HPDE6-E6E7 (cell line): ENCODE results near the gene NCR1.
"Not testable (repeated sequence)": the region's sequence is repeated elsewhere in the genome, so short reads cannot be mapped to it uniquely, and the experiment has no call there.

Source experiments
- DNase-seq: peaks from one replicate; pipeline ENCODE4 v3.0.0; 2011; ENCODE audit warnings: missing footprints; ENCODE audit errors: extremely low spot score

NCR1 gene

GRCh38 chr19:54906819-54907218 is 871 bp downstream of the NCR1 start:
- DNase-seq = no peak

- not testable (repeated sequence) for DNase-seq
Measured at GRCh38 chr19:54907899-54908298, 2.0 kb downstream of the NCR1 start.

GRCh38 chr19:54916822-54917221 is 10.9 kb downstream of the NCR1 start:
- DNase-seq = no peak

GRCh38 chr19:54918499-54918898 is 12.6 kb downstream of the NCR1 start:
- no peak for DNase-seq

- DNase-seq = not testable (repeated sequence)
Measured at GRCh38 chr19:54919646-54920563, 14.0 kb downstream of the NCR1 start.

GRCh38 chr19:54921082-54921481 is 15.1 kb downstream of the NCR1 start:
- DNase-seq = no peak

- no peak for DNase-seq
Measured at GRCh38 chr19:54923276-54923675, 17.3 kb downstream of the NCR1 start.

GRCh38 chr19:54928299-54928698 is 22.4 kb downstream of the NCR1 start:
- DNase-seq = no peak

- DNase-seq = no peak
Measured at GRCh38 chr19:54937926-54938325, 32.0 kb downstream of the NCR1 start.

- DNase-seq = no peak
Measured at GRCh38 chr19:54938906-54939305, 33.0 kb downstream of the NCR1 start.

GRCh38 chr19:54939538-54939937 is 33.6 kb downstream of the NCR1 start:
- not testable (repeated sequence) for DNase-seq

GRCh38 chr19:54943772-54944361 is 37.9 kb downstream of the NCR1 start:
- DNase-seq = not testable (repeated sequence)

GRCh38 chr19:54947381-54947780 is 41.4 kb downstream of the NCR1 start, which contains the start of gene NLRP7:
Gene NLRP7 (minus strand): TSS chr19:54947530.
- no peak for DNase-seq

GRCh38 chr19:54949412-54949811 is 43.5 kb downstream of the NCR1 start:
- no peak for DNase-seq

GRCh38 chr19:54950580-54950979 is 44.6 kb downstream of the NCR1 start:
- DNase-seq = not testable (repeated sequence)

GRCh38 chr19:54952591-54953344 is 46.8 kb downstream of the NCR1 start:
- no peak for DNase-seq

GRCh38 chr19:54953345-54953713 is 47.4 kb downstream of the NCR1 start:
- DNase-seq = not testable (repeated sequence)

- DNase-seq = no peak
Measured at GRCh38 chr19:54955376-54955775, 49.4 kb downstream of the NCR1 start.

- DNase-seq = no peak
Measured at GRCh38 chr19:54959840-54960239, 53.9 kb downstream of the NCR1 start.
